HAP-1 (cell line): ENCODE data around the gene SENP6.
"Not testable (repeated sequence)": the region's sequence is repeated elsewhere in the genome, so short reads cannot be mapped to it uniquely, and the experiment has no call there.

Source experiments
- DNase-seq, 2 experiments: peaks; one replicate each; pipeline ENCODE4 v3.0.0-alpha.2; 2016 to 2020; ENCODE audit warnings: low spot score in 2 of 2
- H3K27me3 ChIP-seq: fragments of 250-450 bp; sonication (Bioruptor Pico); 2 replicates; pipeline ENCODE4 v1.5.1; 2020; ENCODE audit warnings: low read depth, mild to moderate bottlenecking, moderate library complexity
- H3K36me3 ChIP-seq: fragments of 250-450 bp; sonication (Bioruptor Pico); replicated peaks from 2 replicates; pipeline ENCODE4 v1.5.1; 2020; ENCODE audit warnings: mild to moderate bottlenecking
- H3K4me1 ChIP-seq: fragments of 250-450 bp; sonication (Bioruptor Pico); 2 replicates; pipeline ENCODE4 v1.5.1; 2020; ENCODE audit warnings: mild to moderate bottlenecking
- H3K4me3 ChIP-seq: fragments of 250-450 bp; sonication (Bioruptor Pico); 2 replicates; pipeline ENCODE4 v1.5.1; 2020; ENCODE audit warnings: mild to moderate bottlenecking, moderate library complexity
- H3K9me3 ChIP-seq: fragments of 250-450 bp; sonication (Bioruptor Pico); 2 replicates; pipeline ENCODE4 v1.5.1; 2020; ENCODE audit warnings: mild to moderate bottlenecking, moderate library complexity
- in situ Hi-C: fragments of 300-500 bp; cut with MboI; formaldehyde crosslinking; loops from 3 replicates; pipeline ENCODE4 v1.14.3; 2020; ENCODE audit warnings: low sequenced_read_pairs, inconsistent platforms, mixed read lengths

Gene SENP6

DNA sequence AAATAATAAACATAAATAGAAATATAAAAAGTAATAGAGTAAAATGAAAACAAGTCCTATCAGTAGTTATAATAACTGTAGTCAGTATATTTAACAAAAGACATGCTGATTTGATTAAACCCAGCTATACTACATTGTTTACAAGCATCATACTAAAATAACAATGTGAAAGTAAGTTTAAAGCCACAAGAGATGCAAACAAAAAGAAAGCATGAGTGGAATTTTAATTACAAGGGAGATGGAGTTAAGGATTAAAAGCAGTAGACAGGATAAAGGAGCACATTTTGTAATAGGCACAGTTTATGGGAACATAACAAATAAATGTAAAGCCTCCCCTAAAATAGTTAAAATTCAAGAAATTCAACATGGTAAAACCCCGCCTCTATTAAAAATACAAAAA, 41.5 kb downstream of the SENP6 start:
- Histone ChIP-seq H3K4me1 (peaks cover 18% of the 10 kb centered on the region), H3K27me3 (no peaks in the 10 kb centered on the region), H3K36me3 (peaks cover 28% of the 10 kb centered on the region), H3K4me3 (no peak overlapping the region), H3K9me3 (no peaks in the 10 kb centered on the region)
- DNase-seq: peak in 1 of 2 experiments; percentile 85
- in situ Hi-C loops: no loop called here

DNA sequence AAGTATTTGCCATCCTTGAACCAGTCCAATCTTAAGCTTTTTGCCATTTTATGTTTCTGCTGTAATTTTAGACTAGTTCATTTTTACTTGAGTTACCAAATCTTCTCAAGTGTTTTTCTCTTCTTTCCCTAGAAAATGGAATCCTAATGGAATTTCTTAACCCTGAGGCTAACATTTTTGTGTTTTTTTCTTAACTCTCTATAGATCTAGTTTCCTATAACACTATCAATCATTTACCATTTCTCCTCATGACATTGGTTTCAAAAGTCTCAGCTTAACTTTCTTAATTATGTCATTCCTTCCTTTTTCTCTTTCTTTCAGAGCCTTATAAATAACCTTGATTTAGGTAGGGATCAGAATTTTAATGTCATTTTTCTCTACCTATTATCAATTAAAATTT, 54.8 kb downstream of the SENP6 start:
- H3K4me1 ChIP-seq: peaks cover 13% of the 10 kb centered on the region
- H3K27me3 ChIP-seq: no peaks in the 10 kb centered on the region
- in situ Hi-C loops: no loop called here
- no peaks in the 10 kb centered on the region for H3K9me3 ChIP-seq
- no peak for DNase-seq
- H3K36me3 ChIP-seq: peaks cover 28% of the 10 kb centered on the region
- H3K4me3 ChIP-seq: no peak overlapping the region

DNA sequence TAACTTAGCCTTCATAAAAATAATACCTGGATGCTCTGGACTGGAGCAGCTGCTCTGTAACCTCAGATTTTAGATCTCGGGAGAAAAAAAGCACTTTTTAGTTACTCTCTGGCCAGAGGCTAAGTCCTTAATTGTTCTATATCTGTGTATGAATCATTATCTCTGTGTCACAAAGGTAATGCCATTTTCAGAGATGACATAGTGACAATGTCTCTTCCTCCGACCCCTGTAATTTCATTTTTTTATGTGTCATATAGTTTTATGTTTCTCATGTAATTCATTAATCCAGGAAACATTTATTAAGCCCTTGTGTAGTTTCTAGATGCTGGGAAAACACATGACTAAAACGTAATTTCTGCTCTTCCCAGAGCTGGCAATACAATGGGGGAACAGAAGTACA, 55.6 kb downstream of the SENP6 start:
- DNase-seq: no peak
- H3K27me3 ChIP-seq: no peaks in the 10 kb centered on the region
- peaks cover 13% of the 10 kb centered on the region for H3K4me1 ChIP-seq
- in situ Hi-C loops: no loop called here
- no peaks in the 10 kb centered on the region for H3K9me3 ChIP-seq
- H3K36me3 ChIP-seq: peaks cover 32% of the 10 kb centered on the region
- H3K4me3 ChIP-seq: no peak overlapping the region

DNA sequence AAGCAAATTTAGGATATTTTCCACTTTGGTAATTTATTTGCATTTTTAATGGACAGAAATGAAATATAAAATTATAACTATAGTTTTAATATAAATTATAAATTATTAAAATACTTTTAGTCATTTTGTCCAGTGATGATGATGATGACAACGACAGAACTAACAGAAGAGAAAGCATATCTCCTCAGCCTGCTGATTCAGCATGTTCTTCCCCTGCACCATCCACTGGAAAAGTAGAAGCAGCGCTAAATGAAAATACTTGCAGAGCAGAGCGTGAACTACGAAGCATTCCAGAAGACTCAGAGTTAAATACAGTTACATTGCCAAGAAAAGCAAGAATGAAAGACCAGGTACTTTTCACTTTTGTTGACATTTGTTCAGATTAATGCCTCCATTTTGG, 64.9 kb downstream of the SENP6 start:
- Histone ChIP-seq H3K36me3 (peaks cover 28% of the 10 kb centered on the region), H3K4me1 (peaks cover 7% of the 10 kb centered on the region), H3K27me3 (no peaks in the 10 kb centered on the region), H3K4me3 (no peak overlapping the region), H3K9me3 (no peaks in the 10 kb centered on the region)
- no peak for DNase-seq
- in situ Hi-C loops: no loop called here

DNA sequence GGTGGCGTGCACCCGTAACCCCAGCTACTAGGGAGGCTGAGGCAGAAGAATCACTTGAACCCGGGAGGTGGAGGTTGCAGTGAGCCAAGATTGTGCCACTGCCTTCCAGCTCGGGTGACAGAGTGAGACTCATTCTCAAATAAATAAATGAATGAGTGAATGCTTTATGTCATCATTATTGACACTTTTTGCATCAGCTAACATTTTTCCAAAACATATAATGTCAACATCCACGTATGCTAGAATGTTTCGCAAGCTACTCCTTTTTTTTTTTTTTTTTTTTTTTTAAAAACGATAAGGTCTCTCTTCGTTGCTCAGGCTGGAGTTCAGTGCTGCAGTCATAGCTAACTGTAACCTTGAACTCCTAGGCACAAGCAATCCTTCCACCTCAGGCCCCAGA, 72.2 kb downstream of the SENP6 start:
- in situ Hi-C loops: no loop called here
- Histone ChIP-seq H3K4me3 (no peak overlapping the region), H3K9me3 (no peaks in the 10 kb centered on the region), H3K4me1 (peaks cover 3% of the 10 kb centered on the region), H3K36me3 (peaks cover 44% of the 10 kb centered on the region), H3K27me3 (no peaks in the 10 kb centered on the region)
- no peak for DNase-seq

DNA sequence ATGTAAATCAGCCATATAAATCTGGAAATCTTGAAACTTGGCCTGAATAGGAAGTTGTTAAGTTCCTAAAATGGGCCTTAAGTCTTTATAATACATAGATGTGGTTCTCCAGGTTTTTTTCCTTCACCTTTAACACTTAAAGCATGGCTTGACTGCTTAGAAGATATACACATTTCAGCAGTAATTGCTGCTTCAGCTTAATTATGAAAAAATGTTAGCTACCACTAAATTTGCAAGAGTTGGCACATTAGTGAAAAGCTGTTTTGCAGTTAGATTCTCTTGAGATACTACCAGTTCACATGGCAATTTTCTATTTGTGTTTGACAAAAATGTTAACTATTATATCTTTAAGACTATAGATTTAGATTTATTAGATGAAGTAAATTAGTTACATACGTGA, 74.7 kb downstream of the SENP6 start:
- in situ Hi-C loops: no loop called here

DNA sequence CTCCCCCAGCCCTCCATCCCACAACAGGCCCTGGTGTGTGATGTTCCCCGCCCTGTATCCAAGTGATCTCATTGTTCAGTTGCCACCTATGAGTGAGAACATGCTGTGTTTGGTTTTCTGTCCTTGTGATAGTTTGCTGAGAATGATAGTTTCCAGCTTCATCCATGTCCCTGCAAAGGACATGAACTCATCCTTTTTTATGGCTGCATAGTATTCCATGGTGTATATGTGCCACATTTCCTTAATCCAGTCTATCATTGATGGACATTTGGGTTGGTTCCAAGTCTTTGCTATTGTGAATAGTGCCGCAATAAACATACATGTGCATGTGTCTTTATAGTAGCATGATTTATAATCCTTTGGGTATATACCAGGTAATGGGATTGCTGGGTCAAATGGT, 80.9 kb downstream of the SENP6 start:
- H3K4me1 ChIP-seq, H3K27me3 ChIP-seq, H3K4me3 ChIP-seq, in situ Hi-C loops, DNase-seq, H3K9me3 ChIP-seq: not testable (repeated sequence)
- peaks cover 50% of the 10 kb centered on the region for H3K36me3 ChIP-seq

More for the DNA sequence above, 74.7 kb downstream of the SENP6 start:
- Histone ChIP-seq H3K27me3 (no peaks in the 10 kb centered on the region), H3K4me3 (no peak overlapping the region), H3K9me3 (no peaks in the 10 kb centered on the region), H3K4me1 (no peaks in the 10 kb centered on the region; the same call in 1 of the 2 replicates), H3K36me3 (peaks cover 50% of the 10 kb centered on the region)
- no peak for DNase-seq

DNA sequence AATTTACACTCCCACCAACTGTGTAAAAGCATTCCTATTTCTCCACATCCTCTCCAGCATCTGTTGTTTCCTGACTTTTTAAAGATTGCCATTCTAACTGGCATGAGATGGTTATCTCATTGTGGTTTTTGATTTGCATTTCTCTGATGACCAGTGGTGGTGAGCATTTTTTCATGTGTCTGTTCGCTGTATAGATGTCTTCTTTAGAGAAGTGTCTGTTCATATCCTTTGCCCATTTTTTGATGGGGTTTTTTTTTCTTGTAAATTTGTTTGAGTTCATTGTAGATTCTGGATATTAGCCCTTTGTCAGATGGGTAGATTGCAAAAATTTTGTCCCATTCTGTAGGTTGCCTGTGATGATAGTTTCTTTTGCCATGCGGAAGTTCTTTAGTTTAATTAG, 81.3 kb downstream of the SENP6 start:
- H3K9me3 ChIP-seq, H3K4me1 ChIP-seq, DNase-seq, H3K27me3 ChIP-seq, in situ Hi-C loops, H3K4me3 ChIP-seq: not testable (repeated sequence)
- H3K36me3 ChIP-seq: peaks cover 46% of the 10 kb centered on the region

DNA sequence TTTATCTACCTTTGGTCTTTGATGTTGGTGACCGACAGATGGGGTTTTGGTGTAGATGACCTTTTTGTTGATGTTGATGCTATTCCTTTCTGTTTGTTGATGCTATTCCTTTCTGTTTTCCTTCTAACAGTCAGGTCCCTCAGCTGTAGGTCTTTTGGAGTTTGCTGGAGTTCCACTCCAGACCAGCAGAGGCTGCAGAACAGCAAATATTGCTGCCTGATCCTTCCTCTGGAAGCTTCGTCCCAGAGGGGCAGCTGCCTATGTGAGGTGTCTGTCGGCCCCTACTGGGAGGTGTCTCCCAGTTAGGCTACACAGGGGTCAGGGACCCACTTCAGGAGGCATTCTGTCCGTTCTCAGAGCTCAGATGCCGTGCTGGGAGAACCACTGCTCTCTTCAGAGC, 85.9 kb downstream of the SENP6 start:
- not testable (repeated sequence) for H3K9me3 ChIP-seq, DNase-seq

DNA sequence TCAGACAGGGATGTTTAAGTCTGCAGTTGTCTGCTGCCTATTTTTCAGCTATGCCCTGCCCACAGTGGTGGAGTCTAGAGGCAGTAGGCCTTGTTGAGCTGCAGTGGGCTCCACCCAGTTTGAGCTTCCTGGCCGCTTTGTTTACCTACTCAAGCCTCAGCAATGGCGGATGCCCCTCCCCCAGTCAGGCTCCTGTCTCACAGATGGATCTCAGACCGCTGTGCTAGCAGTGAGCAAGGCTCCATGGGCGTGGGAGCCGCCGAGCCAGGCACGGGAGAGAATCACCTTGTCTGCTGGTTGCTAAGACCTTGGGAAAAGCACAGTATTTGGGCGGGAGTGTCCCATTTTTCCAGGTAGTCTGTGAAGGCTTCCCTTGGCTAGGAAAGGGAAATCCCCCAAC, 86.3 kb downstream of the SENP6 start:
- in situ Hi-C loops, H3K9me3 ChIP-seq, DNase-seq, H3K4me1 ChIP-seq, H3K4me3 ChIP-seq, H3K27me3 ChIP-seq: not testable (repeated sequence)
- peaks cover 15% of the 10 kb centered on the region for H3K36me3 ChIP-seq

More for the DNA sequence above, 85.9 kb downstream of the SENP6 start:
- H3K27me3 ChIP-seq, H3K4me1 ChIP-seq, in situ Hi-C loops, H3K4me3 ChIP-seq: not testable (repeated sequence)
- H3K36me3 ChIP-seq: peaks cover 19% of the 10 kb centered on the region

DNA sequence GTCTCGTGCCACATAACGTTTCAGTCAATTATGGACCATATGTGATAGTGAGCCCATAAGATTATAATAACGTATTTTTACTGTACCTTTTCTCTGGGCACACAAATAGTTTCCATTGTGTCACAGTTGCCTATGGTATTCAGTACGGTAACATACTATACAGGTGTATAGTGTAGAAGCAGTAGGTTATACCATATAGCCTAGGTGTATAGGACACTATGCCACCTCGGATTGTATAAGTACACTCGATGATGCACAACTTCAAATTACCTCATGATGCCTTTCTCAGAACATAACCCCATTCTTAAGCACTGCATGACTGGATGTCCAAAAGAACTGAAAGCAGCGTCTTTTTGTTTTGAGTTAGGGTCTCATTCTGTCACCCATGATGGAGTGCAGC, 87.9 kb downstream of the SENP6 start:
- H3K9me3 ChIP-seq: no peaks in the 10 kb centered on the region
- no peaks in the 10 kb centered on the region for H3K27me3 ChIP-seq
- H3K36me3 ChIP-seq: peaks cover 19% of the 10 kb centered on the region
- H3K4me1 ChIP-seq: no peaks in the 10 kb centered on the region
- no peak overlapping the region for H3K4me3 ChIP-seq
- in situ Hi-C loops: no loop called here
- no peak for DNase-seq

DNA sequence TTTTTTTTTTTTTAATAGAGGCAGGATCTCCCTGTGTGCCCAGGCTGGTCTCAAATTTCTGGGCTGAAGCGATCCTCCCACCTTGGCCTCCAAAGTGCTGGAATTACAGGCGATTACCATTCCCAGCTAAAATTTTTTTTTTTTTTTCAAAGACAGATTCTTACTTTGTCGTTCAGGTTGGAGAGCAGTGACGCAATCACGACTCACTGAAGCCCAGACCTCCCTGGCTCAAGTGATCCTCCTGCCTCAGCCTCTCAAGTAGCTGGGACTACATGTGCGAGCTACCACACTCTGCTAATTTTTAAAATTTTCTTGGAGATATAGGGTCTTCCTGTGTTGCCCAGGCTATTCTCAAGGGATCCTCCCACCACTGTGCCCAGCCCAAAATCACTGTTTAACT, 89.3 kb downstream of the SENP6 start:
- DNase-seq: no peak
- in situ Hi-C loops: no loop called here
- no peak overlapping the region for H3K4me3 ChIP-seq
- no peaks in the 10 kb centered on the region for H3K4me1 ChIP-seq
- H3K27me3 ChIP-seq: no peaks in the 10 kb centered on the region
- peaks cover 18% of the 10 kb centered on the region for H3K36me3 ChIP-seq
- no peaks in the 10 kb centered on the region for H3K9me3 ChIP-seq

DNA sequence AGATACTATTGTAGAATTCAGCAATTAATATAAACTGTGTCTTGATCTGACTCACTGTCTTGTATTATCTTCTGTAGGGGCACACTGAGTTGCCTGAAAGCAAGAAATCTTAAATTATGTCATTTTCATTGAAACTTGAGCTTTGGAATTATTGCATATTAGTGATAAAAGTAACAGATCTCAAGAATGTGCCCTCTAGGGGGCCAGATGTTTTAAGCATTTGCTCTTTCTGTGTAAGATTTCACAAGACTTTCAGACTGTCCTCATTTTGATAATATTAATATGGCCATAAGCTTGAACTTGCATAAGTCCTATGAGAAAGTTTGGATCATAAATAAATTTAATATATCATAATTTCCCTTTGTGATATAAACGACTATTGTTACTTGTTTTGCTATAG, 91.9 kb downstream of the SENP6 start:
- in situ Hi-C loops: no loop called here
- H3K9me3 ChIP-seq: no peaks in the 10 kb centered on the region
- H3K4me1 ChIP-seq: no peaks in the 10 kb centered on the region
- H3K27me3 ChIP-seq: no peaks in the 10 kb centered on the region
- DNase-seq: no peak
- peaks cover 32% of the 10 kb centered on the region for H3K36me3 ChIP-seq
- no peak overlapping the region for H3K4me3 ChIP-seq

DNA sequence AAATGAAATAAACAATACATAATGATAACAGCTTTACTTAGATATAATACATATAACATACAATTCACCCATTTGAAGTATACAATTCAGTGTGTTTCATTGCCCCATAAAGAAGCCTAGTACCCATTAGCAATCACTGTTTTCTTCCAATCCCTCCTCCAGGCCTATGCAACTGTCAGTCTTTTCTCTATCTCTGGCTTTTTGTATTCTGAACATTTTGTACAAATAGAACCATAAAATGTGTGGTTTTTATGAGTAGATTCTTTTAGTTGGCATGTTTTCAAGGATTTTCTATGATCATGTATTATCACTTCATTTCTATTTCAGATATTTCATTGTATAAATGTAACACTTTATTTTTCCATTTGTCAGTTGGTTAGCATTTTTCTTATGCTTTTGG, 92.7 kb downstream of the SENP6 start:
- Histone ChIP-seq H3K9me3 (no peaks in the 10 kb centered on the region), H3K4me3 (no peak overlapping the region), H3K4me1 (no peaks in the 10 kb centered on the region), H3K36me3 (peaks cover 28% of the 10 kb centered on the region), H3K27me3 (no peaks in the 10 kb centered on the region)
- DNase-seq: no peak
- in situ Hi-C loops: no loop called here

DNA sequence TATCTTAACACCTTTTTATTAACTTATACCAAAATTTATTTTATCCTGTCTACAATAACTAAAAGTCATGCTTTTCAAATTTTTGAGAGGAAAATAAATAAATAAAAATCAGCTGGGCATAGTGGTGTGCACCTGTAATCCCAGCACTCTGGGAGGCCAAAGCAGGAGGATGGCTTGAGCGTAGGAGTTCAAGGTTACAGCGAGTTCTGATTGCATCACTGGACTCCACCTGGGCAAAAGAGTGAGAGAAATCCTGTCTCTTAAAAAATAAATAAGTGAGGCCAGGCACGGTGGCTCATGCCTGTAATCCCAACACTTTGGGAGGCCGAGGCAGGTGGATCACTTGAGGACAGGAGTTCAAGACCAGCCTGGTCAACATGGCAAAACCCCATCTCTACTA, 106.7 kb downstream of the SENP6 start:
- H3K36me3 ChIP-seq: peaks cover 17% of the 10 kb centered on the region
- H3K9me3 ChIP-seq, in situ Hi-C loops, H3K4me1 ChIP-seq, DNase-seq, H3K27me3 ChIP-seq, H3K4me3 ChIP-seq: not testable (repeated sequence)
